ENCODE results near the gene SMPD1. TPM values are rescaled to one million over a fixed set of nuclear protein-coding genes. Genes with fewer than 3 reads are reported as not detected.
A peak's percentile ranks its signal among the peaks of the same experiment; 100 is the strongest.

Gene SMPD1
- polyA plus RNA-seq, 3 donors, result 34.0 to 38.1 (median 35.5) TPM

DNA sequence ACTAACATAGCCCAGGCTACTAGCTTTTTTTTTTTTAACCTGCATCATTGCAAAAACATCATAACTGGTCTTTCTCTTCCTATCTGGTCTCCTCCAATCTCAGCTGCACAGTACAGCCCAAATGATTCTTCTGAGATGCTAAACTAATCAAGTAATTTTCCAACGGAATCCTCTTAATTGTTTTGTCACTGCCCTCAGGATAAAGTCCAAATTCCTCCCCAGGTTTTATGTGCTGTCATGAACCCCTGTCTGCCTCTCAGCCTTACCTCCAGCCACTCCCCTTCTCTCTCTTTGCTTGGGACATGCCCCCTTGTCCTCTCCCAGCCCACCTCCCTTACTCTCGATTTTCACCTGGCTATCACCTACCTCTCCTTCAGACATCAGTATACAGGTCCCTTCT, 16.1 kb downstream of the SMPD1 start:
- no peak for DNase-seq

DNA sequence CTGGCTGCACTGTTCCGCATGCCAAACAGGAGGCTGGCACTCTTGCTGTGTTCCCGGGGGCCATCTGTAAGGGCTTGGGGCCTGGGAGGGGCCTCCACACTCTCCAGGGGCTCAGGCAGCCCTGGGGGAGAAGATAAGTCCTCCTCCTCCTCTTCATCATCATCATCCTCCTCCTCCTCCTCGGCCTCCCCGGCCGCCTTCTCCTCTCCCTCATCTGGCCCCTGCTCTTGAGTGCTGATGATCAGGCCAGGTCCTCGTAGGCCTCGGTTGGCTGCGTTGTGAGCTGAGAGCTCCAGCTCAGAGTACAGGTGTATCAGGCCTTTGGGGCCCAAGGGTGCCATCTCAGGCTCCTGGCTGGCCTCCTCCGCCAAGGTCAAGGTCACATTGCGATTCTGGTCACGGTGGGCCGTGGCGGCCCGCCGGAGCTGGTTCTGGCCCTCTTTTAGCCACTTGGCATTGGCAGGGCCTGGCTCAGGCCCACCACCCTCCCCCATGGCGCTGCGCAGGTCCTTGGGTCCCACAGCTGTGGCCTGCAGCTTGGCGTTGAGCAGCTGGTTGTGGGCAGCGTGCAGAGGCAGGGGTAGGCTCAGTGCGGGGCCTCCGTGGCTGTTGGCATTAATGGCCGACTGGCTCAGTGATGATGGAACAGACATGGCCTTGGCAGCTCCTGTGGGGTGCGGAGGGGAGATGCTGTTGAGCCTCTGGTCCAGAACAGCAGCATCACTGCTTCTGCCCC, 20.6 kb downstream of the SMPD1 start:
- no peak for DNase-seq

DNA sequence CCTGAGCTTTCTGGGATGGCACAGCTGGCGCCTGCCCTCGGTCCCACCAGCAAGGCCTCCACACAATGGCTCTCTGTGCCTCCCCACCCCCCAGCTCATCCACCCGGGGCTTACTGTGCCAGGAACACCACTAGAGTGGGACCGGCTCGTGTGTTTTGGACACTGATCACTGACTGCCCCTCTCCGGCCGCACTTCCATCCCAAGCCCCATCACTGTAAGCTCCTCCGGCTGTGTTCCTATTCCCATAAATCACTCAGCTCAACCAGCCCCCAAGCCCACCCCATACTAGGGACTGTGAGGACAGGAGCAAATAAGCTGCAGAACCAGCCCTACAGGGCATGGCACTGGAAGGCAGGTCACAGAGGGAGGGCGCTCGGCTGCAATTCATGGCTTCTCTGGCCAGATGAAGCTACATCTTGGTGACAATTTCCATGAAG, 21.3 kb downstream of the SMPD1 start:
- DNase-seq, result no peak

DNA sequence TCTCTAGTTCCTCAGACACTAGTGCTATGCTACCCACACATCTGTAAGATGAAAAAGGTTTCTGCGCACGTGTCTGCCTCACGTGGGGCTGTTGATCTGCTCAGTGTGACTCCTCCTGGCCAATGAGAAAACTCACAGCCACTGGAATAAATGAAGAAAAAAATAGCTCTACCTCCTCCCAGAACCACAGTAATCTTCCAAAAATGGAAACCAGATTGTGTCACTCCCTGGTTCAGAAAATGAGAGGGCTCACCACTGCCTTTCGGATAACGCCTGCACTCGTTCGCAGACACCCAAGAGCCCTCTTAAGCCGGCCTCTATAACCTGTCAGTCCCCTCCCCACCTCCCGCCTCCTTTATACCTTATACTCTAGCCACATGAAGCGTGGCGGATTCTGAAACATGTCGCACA, 23.5 kb downstream of the SMPD1 start:
- DNase-seq, result no peak

DNA sequence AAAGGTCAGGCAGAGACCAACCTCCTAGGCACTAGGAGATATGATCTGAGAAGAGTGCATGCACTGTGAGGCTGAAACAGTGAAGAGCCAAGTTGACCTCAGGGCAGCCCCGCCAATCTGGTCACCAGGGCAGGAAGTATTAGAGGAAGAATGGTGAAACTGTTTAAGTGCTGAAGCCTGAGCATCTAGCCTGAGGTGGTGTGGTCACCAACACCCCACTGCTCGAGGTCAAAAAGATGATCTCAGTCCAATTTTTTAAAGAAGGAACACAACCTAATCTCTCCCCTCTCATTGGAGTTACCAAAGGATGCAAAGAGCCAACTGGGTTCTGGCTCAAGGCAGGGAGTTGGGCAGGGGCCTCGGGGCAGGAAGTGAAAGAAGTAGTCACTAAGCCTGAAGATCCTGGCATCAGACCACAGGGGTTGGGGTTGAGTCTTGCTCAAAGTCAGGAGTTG, 24.6 kb downstream of the SMPD1 start:
- DNase-seq, result no peak

DNA sequence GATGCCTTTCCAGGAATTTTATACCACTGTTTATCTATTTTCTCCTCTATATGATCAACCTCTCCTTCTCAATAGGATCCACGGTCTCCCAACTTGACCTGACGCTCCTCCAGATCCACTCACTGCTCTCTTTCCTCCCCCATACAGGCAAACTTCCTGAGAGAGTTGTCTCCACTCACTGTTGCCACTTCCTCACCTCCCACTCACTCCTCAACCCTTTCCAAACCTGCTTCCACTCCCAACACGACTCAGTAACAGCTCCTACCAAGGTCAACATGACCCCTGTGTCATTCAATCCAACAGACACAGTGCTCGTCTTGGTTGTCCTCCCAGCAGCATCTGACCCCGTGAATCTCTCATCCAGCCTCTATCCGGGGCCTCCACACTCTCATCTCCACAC, 25.5 kb downstream of the SMPD1 start:
- no peak for DNase-seq

DNA sequence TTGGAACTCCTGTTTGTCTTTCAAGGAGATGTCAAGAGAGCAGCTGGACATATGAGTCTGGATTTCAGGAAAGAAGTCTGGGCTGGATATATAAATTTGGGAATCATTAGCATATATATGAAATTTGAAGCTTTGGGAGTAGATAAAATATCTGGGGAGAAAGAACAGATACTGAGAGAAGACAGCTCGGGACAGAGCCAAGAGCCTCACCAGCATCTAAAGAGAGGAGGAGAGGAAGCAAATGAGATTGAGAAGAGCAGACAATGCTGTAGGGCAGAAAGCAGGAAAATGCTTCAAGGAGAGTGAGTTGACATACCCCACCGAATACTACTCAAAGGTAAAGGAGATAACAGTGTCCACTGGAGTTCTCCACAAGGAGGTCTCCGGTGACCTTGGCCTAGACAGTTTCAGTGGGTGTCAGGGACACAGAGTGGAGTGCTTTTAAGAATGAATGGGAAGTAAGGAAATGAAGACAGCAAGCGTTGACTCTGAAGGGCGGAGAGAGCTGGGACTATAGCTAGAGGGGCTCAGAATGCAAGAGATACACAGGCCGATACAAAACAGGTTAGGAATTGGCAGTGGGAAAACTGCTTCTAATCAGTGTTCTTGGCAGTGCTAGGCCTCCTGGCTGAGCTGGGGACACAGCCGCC, 27.8 kb downstream of the SMPD1 start:
- no peak for DNase-seq

DNA sequence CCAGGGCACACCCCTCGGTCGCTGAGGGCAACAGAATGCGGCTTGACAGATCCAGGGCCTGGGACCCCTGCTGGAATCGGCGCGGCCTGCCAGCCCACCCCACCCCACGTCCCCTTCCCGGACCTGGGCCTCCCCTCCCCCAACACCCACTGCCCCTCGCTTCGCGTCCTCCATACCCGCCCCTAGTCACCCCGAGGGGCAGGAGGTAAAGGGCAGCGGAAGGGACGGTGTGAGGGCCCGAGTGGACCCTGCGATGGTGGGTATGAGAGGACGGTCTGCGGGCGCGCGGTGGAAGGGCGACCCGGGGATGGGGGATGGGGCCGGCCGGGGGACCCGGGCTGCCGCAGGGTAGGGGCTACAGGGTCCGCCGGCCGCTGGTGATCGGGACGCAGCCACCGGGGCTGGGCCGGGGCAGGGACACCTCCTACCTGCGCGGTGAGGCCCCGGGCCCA, 28.3 kb downstream of the SMPD1 start:
- DNase-seq, result no peak

DNA sequence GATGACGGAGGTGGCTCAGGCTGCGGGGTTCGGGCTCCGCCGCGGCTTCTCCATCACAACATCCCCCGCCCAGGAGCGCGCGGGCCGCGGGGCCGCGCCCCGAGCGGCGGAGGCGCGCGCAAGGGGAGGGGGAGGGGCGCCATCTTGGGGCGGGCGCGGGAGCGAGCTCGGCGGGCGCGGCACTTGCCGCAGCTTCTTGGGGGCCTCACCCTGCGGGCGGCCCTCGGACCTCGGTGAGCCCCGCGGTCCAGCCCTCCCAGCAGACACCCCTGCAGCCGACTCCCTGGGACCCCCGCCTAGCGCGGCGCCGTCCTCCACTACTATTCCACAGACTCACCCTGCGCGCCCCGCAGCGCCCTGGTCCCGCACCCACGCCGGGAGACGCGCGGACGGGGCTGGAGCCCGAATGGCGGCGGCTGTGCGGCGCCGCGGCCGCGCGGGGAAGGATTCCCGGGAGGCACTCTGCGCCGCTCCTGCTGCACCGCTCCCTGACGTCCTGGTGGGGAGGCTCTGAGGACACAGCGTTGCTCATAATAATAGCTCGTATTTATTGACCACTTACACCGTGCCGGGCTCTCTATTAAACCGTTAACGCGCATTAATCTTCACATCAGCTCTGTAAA, 28.8 kb downstream of the SMPD1 start, which contains the start of gene APBB1:
APBB1 (minus strand) TSS at position 86 of the 623 bp plus-strand sequence. CDS start 7,747 bp downstream, outside the sequence.
- DNase-seq, result peak; percentile 77

DNA sequence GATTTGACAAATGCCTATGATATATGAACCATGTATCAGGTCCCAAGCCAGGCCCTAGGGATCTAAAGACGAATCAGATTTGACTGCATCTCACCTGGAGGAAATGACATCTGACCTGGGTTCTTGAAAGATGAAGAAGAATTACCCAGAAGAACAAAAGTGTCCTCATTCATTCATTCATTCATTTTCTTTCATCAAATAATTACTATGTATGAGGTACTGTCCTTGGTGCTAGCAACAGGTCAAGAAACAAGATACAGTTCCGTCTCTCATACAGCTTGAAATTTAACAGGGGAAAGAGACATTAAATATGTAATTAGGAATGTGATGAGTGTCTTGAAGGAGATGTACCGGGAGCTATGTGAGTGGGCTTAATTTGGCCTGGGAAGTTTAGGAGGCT, 30.4 kb downstream of the SMPD1 start:
- DNase-seq, result no peak

DNA sequence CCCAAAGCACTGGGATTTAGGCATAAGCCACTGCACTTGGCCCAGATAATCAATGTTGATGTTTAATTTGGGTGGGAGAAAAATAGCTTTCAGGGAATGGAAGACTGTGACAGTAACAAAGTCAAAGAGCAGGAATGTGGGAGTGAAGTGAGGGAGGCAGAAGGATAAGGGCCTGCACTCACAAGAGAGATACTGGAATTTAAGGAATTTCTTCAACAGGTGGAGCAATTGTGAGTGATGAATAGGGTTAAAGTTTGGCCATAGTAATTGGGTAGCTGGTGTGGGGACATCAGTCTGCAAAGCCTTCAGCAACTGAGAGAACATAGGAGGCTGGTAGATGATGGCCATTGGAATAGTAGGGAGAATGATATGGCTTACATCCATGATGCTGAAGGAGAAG, 37.2 kb downstream of the SMPD1 start:
- DNase-seq, result no peak

DNA sequence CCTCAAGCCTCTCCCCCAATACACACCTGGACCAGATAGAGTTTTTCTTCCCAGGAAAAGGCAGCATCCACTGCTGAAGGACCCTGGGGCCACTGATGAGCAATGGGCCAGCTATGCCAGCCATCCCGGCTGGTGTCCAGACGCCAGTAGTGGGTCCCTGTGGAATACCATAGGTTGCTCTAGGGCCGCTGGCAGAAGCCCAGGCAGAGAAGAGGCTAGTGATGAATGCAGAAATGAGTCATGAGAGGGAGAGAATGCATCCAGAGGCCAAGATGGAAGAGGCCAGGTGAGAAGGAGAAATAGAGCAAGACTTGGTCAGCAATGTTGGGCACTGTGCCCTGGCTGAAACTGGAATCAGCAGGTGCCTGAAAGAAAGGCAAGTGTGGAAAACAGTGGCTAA, 41.6 kb downstream of the SMPD1 start:
- no peak for DNase-seq

DNA sequence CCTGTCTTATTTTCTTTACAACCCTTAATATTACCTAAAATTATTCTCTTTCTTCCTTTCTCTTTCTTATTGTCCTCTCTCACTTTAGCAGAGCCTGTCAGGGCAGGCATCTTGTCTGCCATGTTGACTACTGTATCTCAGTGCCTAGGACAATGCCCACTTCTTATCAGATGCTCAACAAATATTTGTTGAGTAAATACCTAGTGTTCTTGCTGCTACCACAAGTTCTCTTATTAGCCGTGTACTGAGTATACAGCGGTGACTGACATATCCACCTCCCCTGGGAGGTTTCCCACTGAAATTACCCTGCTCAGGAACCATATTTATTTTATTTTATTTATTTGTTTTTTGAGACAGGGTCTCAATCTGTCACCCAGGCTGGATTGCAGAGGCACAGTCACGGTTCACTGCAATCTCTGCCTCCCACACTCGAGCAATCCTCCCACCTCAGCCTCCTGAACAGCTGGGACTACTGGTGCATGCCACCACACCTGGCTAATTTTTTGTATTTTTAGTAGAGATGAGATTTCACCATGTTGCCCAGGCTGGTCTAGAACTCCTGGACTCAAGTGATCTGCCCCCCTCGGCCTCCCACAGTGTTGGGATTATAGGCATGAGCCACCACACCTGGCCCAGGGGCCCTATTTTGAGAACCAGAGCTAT, 43.9 kb downstream of the SMPD1 start:
- DNase-seq, result no peak

DNA sequence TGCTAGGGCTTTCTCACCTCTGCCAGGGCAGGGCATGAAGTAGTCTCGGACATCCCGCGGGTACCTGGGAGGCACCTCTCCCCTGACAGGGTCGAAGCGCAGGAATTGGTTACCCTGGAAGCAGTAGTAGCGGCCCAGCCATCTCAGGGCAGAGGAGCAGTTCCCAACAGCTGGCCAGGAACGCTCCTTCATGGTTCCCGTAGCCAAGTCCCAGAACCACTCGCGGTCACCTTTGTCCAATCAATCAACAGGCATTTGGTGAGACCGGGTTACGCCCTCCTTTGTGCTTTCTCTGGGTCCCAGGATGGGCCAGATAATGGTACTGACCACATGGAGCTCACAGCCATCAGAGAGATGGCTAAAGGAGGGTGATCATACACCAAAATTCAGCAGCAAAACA, 47.1 kb downstream of the SMPD1 start:
- no peak for DNase-seq

DNA sequence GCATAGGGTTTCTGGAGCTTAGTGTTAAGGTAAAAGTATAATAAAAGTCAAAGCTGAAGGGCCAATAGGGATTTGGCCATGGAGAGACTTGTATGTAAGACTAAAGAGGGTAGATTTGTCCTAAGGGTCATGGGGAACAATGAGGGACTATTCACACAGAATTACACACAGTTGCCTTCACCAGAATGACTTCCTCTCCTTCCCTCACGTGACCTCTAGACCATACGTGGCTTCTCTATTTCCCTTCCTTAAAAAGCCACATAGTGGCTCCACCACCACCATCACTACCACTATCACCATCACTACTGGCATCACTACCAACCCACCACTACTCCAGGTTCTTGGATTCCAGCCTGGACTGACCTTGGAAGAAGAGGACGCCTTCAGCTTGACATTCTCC, 47.7 kb downstream of the SMPD1 start:
- no peak for DNase-seq

DNA sequence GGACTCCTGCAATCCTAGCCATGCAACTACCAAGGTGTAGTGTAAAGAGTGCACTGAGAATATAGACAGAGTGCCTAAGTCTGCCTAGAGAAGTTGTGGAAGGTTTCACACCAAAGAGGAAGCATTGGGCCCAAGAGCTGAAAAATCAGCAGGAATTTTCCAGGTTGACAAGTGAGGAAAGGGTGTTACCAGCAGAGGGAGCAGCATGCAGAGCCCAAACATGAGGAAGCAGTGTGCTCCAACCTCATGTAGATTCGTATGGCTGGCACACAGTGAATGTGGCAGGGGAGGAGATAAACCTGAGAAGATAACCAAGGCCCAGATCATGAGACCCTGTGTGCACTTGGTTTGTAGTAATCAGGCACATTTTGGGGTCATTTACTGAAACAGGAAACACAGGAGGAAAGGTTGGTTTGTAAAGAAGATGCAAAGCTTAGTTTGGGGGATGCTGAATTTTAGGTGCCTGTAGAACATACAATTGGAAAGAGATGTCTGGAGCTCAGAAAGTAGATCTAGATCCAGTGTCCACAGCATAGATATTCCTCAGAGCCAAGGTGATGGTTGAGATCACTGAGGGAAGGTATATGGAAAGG, 48.8 kb downstream of the SMPD1 start:
- DNase-seq, result peak; percentile 51

DNA sequence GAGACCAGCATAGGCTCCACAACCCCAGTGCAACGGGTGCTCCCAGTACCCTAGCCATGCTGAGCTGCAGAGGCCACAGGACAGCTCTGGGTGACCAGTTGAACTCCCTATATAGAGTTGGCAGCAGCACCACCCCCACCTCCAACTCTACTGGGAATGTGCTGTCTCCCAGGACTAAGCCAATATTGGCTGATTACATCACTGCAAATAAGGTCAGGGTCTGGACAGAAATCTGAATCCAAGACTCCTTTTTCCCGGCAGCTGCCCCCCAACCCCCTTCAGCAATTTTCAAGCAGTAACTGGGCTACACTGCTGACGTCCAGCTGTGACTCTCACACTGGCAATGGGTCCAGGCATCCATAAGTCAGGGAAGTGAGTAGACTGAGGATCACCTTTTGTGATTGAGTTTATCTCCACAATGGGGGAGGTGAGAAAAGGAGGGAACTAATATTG, 50.7 kb downstream of the SMPD1 start, which contains the start of gene HPX:
HPX (minus strand) TSS at position 82 of the 453 bp plus-strand sequence; CDS start at position 58, 24 bp downstream.
- DNase-seq, result no peak

DNA sequence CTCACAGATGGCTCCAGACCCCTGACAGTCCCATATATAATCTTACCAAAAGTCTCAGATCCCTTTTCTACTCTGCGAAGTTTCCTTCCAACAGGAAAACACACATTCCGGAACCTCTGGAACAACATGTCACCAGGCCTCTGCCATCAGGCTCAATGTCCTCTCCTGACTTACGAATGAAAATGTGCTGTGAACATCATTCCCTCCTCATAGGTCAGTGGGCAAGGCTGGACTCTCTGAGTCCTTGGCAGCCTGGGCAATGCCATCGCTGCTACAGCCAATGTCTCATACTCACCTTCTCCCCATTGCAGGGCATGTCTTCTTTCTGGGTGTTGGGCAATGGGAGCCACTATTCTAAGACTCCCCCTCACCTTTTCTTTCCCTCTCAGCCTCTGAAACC, 52.2 kb downstream of the SMPD1 start:
- no peak for DNase-seq

DNA sequence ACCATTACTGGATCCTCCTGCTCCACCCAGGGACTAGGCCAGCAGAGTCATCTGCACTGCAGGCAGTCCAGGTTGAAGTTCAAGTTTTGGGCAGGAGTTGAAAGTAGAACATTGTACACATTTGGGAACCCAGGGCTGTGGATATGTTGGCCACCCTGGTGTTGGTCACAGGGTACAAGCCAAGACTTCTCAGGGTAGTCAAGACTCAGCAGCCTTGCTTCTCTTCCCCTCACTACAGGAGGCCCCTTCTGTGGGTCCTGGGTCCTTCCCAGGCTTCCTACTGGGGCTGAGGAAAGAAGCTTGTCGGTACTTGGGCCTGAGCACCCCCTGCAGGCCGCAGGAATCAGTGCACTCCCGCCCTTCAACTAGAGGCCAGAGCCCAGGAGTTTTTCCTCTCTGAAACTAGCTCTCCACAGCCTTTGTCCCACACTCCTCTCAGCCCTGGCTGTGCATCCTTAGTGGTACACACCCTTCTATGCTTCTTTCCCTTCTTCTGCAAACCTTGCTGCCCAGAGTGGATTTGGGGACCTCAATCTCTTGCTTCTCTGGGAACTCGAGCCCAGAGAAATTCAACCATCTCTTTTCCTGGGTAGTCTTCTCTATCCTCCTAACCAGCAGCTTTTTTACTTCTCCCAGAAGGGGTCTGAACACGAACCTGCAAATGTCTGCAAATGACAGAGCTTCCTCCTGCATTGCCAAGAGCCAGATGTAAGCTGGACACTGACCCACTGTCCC, 53.2 kb downstream of the SMPD1 start:
- peak; percentile 21 for DNase-seq

Measured in renal pelvis (tissue), 4 donors.